Right lobe of liver (tissue), 6 donors: ENCODE data around the gene FAM136A. TPM values are rescaled to one million over a fixed set of nuclear protein-coding genes. Genes with fewer than 3 reads are reported as not detected.
"Not testable (repeated sequence)": the region's sequence is repeated elsewhere in the genome, so short reads cannot be mapped to it uniquely, and the experiment has no call there.

Experiments
- ATAC-seq, 4 donors: fragments of 200-7000 bp; cut with Tn5 transposase; one replicate each; pipeline ENCODE4 v1.9.1; 2020; ENCODE audit warnings: mild to moderate bottlenecking in 4 of 4, moderate library complexity in 4 of 4
- DNase-seq, 3 donors: peaks; one replicate each; pipeline ENCODE4 v3.0.0-alpha.2; 2020
- H3K27ac ChIP-seq, 3 donors: fragments of 200-600 bp; one replicate each; pipeline ENCODE4 v1.8.0; 2022
- H3K27me3 ChIP-seq, 2 donors: fragments of 200-600 bp; one replicate each; pipeline ENCODE4 v1.8.0; 2022
- H3K36me3 ChIP-seq, 4 donors: fragments of 200-600 bp; sonication (generic) in 1 of 4; one replicate each; pipeline versions ENCODE4 v1.5.1 to v1.8.0; 2017 to 2022; ENCODE audit warnings: control low read depth in 1 of 4
- H3K4me1 ChIP-seq, 4 donors: fragments of 200-600 bp; sonication (generic) in 1 of 4; one replicate each; pipeline versions ENCODE4 v1.5.1 to v1.8.0; 2017 to 2022; ENCODE audit warnings: control low read depth in 1 of 4
- H3K4me3 ChIP-seq, 3 donors: fragments of 200-600 bp; one replicate each; pipeline ENCODE4 v1.8.0; 2022
- H3K9me3 ChIP-seq, 4 donors: fragments of 200-600 bp; sonication (generic) in 1 of 4; one replicate each; pipeline versions ENCODE4 v1.5.1 to v1.8.0; 2017 to 2022; ENCODE audit warnings: control low read depth in 1 of 4
- POLR2A ChIP-seq: fragments of 450-650 bp; IDR thresholded peaks from one replicate; pipeline ENCODE4 v1.6.1; 2017; ENCODE audit warnings: antibody characterized with exemption, mild to moderate bottlenecking
- WGBS: methylation state at CpG from one replicate; pipeline ENCODE4 v1.1.6; 2018; ENCODE audit warnings: low coverage, low lambda C conversion rate; ENCODE audit not compliant: insufficient coverage; ENCODE audit errors: missing lambda C conversion rate; 5-methylcytosine and 5-hydroxymethylcytosine counted together
- intact Hi-C, 2 donors: fragments of 100-400 bp; cut with DNase I; formaldehyde crosslinking; loops; one replicate each; pipeline versions ENCODE4 v1.11.2 to v1.14.1; 2022
- total RNA-seq, 6 experiments: library from RNA; depleted of rRNA in 2 of 6; stranded (reverse); fragments of >200 nt in 2 of 6; fragmentation: NEBNext Ultra II Directional in 3 of 6; extraction: Animal tissue kit (Norgen Biotek cat#: 25700) in 3 of 6; gene quantifications; one replicate each; pipeline versions ENCODE4 v1.1.0 to v1.2.4, GENCODE V29; 2016 to 2023
- TF ChIP-seq, protein P1 (sequence below), 4 donors: fragments of 200-600 bp in 3 of 4; fragments of 450-650 bp in 1 of 4; IDR thresholded peaks; one replicate each; pipeline versions ENCODE4 v1.5.1 to v1.8.0; 2016 to 2022; ENCODE audit warnings: antibody characterized with exemption in 4 of 4, mild to moderate bottlenecking in 2 of 4
- donor health status: DM: no; HTN: yes; CAD: no.
- donor health status: DM: no; HTN: no; CAD: no.
- donor health status: DM: no; HTN: no; CAD: no.
- donor health status: DM: no; HTN: yes; CAD: no.
- donor health status: DM: no; HTN: yes; CAD: no.

FAM136A gene
- total RNA-seq, 6 experiments from 2014 or later = 18.6 to 31.6 (median 21.1) TPM

DNA sequence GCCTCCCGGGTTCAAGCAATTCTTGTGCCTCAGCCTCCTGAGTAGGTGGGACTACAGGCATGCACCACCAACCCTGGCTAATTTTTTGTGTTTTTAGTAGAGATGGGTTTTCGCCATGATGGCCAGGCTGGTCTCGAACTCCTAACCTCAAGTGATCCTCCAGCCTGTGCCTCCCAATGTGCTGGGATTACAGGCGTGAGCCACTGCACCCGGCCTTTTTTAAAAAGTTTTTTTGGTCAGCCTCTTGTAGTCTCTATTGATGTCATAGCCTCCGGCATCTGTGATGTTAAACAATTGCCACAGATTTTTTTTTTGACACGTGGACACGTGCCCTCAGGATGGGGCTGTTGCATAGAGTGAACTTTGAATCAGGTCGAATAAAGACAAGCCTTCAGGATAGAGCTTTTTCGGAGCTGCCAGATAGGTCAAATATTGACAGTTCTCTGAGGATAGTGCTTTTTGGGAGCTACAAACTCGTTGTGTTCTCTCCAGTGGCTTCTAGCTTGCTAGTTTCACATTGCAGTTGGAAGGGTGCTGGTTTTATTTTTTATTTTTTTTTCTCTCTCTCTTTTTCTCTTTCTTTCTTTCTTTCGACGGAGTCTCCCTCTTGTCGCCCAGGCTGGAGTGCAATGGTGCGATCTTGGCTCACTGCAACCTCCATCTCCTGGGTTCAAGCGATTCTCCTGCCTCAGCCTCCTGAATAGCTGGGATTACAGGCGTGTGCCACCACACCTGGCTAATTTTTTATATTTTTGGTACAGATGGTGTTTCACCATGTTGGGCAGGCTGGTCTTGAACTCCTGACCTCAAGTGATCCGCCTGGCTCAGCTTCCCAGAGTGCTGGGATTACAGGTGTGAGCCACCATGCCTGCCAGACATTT lies 32.2 kb downstream of the FAM136A start:
- intact Hi-C loops, H3K9me3 ChIP-seq, H3K27me3 ChIP-seq: not testable (repeated sequence)
- H3K4me3 ChIP-seq = peak overlapping the region in 2 of 3 donors; percentile 37 to 49
- TF ChIP-seq, protein P1, sequence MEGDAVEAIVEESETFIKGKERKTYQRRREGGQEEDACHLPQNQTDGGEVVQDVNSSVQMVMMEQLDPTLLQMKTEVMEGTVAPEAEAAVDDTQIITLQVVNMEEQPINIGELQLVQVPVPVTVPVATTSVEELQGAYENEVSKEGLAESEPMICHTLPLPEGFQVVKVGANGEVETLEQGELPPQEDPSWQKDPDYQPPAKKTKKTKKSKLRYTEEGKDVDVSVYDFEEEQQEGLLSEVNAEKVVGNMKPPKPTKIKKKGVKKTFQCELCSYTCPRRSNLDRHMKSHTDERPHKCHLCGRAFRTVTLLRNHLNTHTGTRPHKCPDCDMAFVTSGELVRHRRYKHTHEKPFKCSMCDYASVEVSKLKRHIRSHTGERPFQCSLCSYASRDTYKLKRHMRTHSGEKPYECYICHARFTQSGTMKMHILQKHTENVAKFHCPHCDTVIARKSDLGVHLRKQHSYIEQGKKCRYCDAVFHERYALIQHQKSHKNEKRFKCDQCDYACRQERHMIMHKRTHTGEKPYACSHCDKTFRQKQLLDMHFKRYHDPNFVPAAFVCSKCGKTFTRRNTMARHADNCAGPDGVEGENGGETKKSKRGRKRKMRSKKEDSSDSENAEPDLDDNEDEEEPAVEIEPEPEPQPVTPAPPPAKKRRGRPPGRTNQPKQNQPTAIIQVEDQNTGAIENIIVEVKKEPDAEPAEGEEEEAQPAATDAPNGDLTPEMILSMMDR (IDR thresholded peaks at IDR 0.05) = peak in 2 of 4 donors; percentile 6 to 12
- DNase-seq (peak in 1 of 3 donors; percentile 71), ATAC-seq (peak; percentile 90 to 97 (median 96))
- H3K36me3 ChIP-seq = peaks cover 0 to 14% (median 2%) of the 10 kb centered on the region in 4 donors
- H3K27ac ChIP-seq = peak overlapping the region; percentile 58 to 95 (median 94)
- WGBS = 25% methylated on average over 14 of the region's 18 CpGs
- H3K4me1 ChIP-seq = peaks cover 0 to 21% (median 3%) of the 10 kb centered on the region in 4 donors

DNA sequence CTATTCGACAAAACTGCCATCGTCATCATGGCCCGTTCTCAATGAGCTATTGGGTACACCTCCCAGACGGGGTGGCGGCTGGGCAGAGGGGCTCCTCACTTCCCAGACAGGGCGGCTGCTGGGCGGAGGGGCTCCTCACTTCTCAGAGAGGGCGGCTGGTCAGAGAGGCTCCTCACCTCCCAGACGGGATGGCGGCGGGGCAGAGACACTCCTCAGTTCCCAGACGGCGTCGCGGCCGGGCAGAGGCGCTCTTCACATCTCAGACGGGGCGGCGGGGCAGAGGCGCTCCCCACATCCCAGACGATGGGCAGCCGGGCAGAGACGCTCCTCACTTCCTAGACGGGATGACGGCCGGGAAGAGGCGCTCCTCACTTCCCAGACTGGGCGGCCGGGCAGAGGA lies 34.9 kb downstream of the FAM136A start:
- H3K4me3 ChIP-seq, H3K9me3 ChIP-seq, ATAC-seq, DNase-seq, intact Hi-C loops, H3K27me3 ChIP-seq: not testable (repeated sequence)
- Histone ChIP-seq H3K36me3 (peaks cover 0 to 26% (median 5%) of the 10 kb centered on the region in 4 donors), H3K27ac (peak overlapping the region in 2 of 3 donors; percentile 31 to 94), H3K4me1 (peaks cover 0 to 21% (median 3%) of the 10 kb centered on the region in 4 donors)
- WGBS = 98% methylated on average over 5 of the region's 30 CpGs

DNA sequence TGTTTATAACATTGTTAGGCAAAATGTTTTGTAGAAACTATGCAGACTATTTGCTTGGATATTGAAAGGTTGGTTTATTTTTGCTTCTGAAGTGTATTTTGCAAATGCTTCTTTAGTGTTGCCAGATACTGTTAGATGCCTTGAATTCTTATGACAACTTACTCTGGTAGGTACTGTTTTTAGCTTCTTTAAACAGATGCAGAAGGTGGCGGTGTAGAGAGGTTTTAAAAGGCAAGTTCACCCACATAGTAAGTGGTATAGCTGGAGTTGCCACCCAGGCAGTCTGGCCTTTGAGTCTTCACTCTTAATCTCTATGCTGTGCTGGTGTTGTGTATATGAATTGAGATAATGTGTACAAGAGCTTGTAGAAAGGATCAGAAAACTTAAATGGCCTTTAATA lies 40.4 kb downstream of the FAM136A start:
- Histone ChIP-seq H3K36me3 (peaks cover 0 to 42% (median 5%) of the 10 kb centered on the region in 4 donors), H3K4me3 (no peak overlapping the region), H3K4me1 (peaks cover 0 to 29% (median 8%) of the 10 kb centered on the region in 4 donors), H3K9me3 (no peaks in the 10 kb centered on the region), H3K27ac (peak overlapping the region in 1 of 3 donors; percentile 24), H3K27me3 (no peaks in the 10 kb centered on the region)
- ATAC-seq (no peak), DNase-seq (no peak)
- intact Hi-C loops = no loop called here
- TF ChIP-seq, protein P1 (IDR thresholded peaks at IDR 0.05) = no peak
- TF ChIP-seq POLR2A = no peak
- no CpG with 5 or more reads among the region's 1 CpG for WGBS

DNA sequence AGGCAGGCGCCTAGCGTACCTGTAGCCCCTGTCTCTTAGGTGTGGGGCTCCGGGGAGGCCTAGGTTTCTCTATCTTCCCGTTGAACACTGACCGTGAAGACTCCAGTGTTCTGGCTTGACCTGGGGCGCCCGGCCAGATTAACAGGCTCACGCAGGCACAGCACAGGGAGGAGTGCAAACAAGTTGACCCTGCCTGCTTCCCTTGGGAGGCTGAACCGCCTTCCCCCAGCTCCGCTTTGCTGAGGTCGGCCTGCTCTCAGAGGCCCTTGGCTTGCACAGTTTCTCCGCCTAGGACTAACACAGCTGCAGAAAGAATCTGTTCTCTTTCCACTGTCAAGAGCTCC lies 43.4 kb downstream of the FAM136A start:
- Histone ChIP-seq H3K4me1 (peaks cover 0 to 29% (median 8%) of the 10 kb centered on the region in 4 donors), H3K4me3 (peak overlapping the region; percentile 80 to 96 (median 89)), H3K27me3 (no peaks in the 10 kb centered on the region), H3K27ac (peak overlapping the region; percentile 59 to 92 (median 77)), H3K9me3 (no peaks in the 10 kb centered on the region), H3K36me3 (peaks cover 0 to 27% (median 4%) of the 10 kb centered on the region in 4 donors)
- WGBS = 10% methylated on average over 2 of the region's 12 CpGs
- intact Hi-C loops = no loop called here
- DNase-seq = peak; percentile 74 to 91 (median 88)
- TF ChIP-seq, protein P1 (IDR thresholded peaks at IDR 0.05) = no peak
- TF ChIP-seq POLR2A = no peak
- ATAC-seq = peak; percentile 69 to 84 (median 82)
